Measurements from ENCODE around the gene OR10A3. TPM values are rescaled to one million over a fixed set of nuclear protein-coding genes. Genes with fewer than 3 reads are reported as not detected.

Gene OR10A3
- total RNA-seq, 1 experiment from 2014 or later = not detected

- Histone ChIP-seq H3K27me3 (ENCODE audit: insufficient read depth, low read depth) (no peaks in the 10 kb centered on the region), H4K20me1 (ENCODE audit: insufficient read depth) (no peaks in the 10 kb centered on the region), H2AFZ (no peak overlapping the region), H3K36me3 (ENCODE audit: low read depth) (no peaks in the 10 kb centered on the region), H3K4me2 (no peak overlapping the region), H3K4me3 (no peak overlapping the region), H3K9me3 (ENCODE audit: insufficient read depth, low read depth) (no peaks in the 10 kb centered on the region), H3F3A (ENCODE audit: insufficient read depth, low read depth) (peaks cover 8% of the 10 kb centered on the region), H3K27ac (no peak overlapping the region), H3K4me1 (replicated peaks; ENCODE audit: insufficient read depth) (peaks cover 21% of the 10 kb centered on the region), H3K79me2 (ENCODE audit: low read depth) (no peaks in the 10 kb centered on the region), H3K9me2 (ENCODE audit: insufficient read depth) (no peaks in the 10 kb centered on the region)
- CTCF ChIA-PET = no interaction called here
- no peak for DNase-seq
- POLR2A ChIA-PET (ENCODE audit: unreplicated experiment) = no interaction called here
- no peak for TF ChIP-seq EZH2 (IDR thresholded peaks at IDR 0.05; ENCODE audit: low read depth)
- TF ChIP-seq CTCF (conservative IDR thresholded peaks at IDR 0.05) = no peak
- intact Hi-C loops (cut with micrococcal nuclease; ENCODE audit: unreplicated experiment) = no loop called here
- BruUV-seq (replicated peaks) = no TSS peak
Measured at GRCh38 chr11:7971846-7972245, 30.3 kb upstream of the OR10A3 start.

GRCh38 chr11:7969756-7970646, 28.5 kb upstream of the OR10A3 start:
- no peak for TF ChIP-seq CTCF (conservative IDR thresholded peaks at IDR 0.05)
- H3K27me3 ChIP-seq (ENCODE audit: insufficient read depth, low read depth) = no peaks in the 10 kb centered on the region
- no peak for DNase-seq
- H3K4me1 ChIP-seq (replicated peaks; ENCODE audit: insufficient read depth) = peaks cover 14% of the 10 kb centered on the region
- H3K4me2 ChIP-seq = no peak overlapping the region
- H3K36me3 ChIP-seq (ENCODE audit: low read depth) = no peaks in the 10 kb centered on the region
- BruUV-seq (replicated peaks) = no TSS peak
- no peaks in the 10 kb centered on the region for H3K9me3 ChIP-seq (ENCODE audit: insufficient read depth, low read depth)
- no peak overlapping the region for H3K27ac ChIP-seq
- no peak overlapping the region for H3K4me3 ChIP-seq
- CTCF ChIA-PET = no interaction called here
- H3K9me2 ChIP-seq (ENCODE audit: insufficient read depth) = no peaks in the 10 kb centered on the region
- H3F3A ChIP-seq (ENCODE audit: insufficient read depth, low read depth) = no peaks in the 10 kb centered on the region
- H3K79me2 ChIP-seq (ENCODE audit: low read depth) = no peaks in the 10 kb centered on the region
- no peak overlapping the region for H2AFZ ChIP-seq
- no peaks in the 10 kb centered on the region for H4K20me1 ChIP-seq (ENCODE audit: insufficient read depth)
- POLR2A ChIA-PET (ENCODE audit: unreplicated experiment) = no interaction called here
- intact Hi-C loops (cut with micrococcal nuclease; ENCODE audit: unreplicated experiment) = no loop called here

- Histone ChIP-seq H4K20me1 (ENCODE audit: insufficient read depth) (no peaks in the 10 kb centered on the region), H3K36me3 (ENCODE audit: low read depth) (no peaks in the 10 kb centered on the region), H3K27ac (no peak overlapping the region), H3K9me3 (ENCODE audit: insufficient read depth, low read depth) (no peaks in the 10 kb centered on the region), H3K4me3 (no peak overlapping the region), H3K4me2 (no peak overlapping the region), H2AFZ (no peak overlapping the region), H3K9me2 (ENCODE audit: insufficient read depth) (no peaks in the 10 kb centered on the region), H3K27me3 (ENCODE audit: insufficient read depth, low read depth) (no peaks in the 10 kb centered on the region), H3F3A (ENCODE audit: insufficient read depth, low read depth) (no peaks in the 10 kb centered on the region), H3K79me2 (ENCODE audit: low read depth) (no peaks in the 10 kb centered on the region), H3K4me1 (replicated peaks; ENCODE audit: insufficient read depth) (peaks cover 14% of the 10 kb centered on the region)
- no TSS peak for BruUV-seq (replicated peaks)
- POLR2A ChIA-PET (ENCODE audit: unreplicated experiment) = no interaction called here
- CTCF ChIA-PET = no interaction called here
- TF ChIP-seq EZH2 (IDR thresholded peaks at IDR 0.05; ENCODE audit: low read depth) (no peak), CTCF (conservative IDR thresholded peaks at IDR 0.05) (no peak)
- DNase-seq = no peak
- intact Hi-C loops (cut with micrococcal nuclease; ENCODE audit: unreplicated experiment) = no loop called here
Measured at GRCh38 chr11:7968686-7969085, 27.2 kb upstream of the OR10A3 start.

Measured in PC-9 (cell line).